ENCODE data around the gene PSTPIP2.

The PSTPIP2 gene, protein sequence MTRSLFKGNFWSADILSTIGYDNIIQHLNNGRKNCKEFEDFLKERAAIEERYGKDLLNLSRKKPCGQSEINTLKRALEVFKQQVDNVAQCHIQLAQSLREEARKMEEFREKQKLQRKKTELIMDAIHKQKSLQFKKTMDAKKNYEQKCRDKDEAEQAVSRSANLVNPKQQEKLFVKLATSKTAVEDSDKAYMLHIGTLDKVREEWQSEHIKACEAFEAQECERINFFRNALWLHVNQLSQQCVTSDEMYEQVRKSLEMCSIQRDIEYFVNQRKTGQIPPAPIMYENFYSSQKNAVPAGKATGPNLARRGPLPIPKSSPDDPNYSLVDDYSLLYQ

DNA sequence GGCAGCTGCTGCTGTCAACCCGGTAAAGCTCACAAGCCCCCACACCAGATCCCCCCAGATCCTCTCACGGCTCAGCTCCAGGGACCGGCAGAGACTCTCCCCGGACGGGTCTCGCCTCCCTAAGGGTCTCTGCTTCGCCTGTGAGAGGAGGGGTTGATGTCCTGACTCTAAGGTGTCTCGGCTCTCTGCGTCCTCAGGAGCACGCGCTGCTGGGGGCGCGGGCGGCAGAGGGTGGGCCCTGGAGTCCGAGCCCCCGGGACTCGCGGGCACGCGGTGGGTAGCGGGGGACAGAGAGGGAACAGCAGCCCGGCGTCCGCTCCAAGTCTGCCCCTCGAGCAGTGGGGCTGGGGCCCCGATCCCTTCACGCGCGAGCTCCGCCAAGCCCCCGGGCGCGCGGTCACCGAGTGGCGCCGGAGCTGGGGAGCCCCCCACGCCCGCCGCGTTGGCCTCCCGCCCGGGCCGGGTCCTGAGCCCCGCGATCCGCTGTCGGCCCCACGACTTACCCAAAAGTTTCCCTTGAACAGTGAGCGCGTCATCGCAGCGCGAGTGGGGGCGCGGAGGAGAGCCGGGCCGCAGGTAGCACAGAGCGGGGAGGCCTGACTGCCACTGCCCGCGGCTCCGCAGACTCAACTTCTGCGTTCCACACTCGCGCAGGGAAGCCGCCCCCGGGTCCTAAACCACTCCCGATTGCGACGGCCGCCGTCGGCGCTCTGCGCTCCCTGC, at the start of gene PSTPIP2:
Gene PSTPIP2 (minus strand): TSS at position 608 of the 723 bp plus-strand sequence. CDS start 72 bp downstream, at position 536.
- peak; percentile 67 for DNase-seq (ENCODE audit: low read depth)
- peak within 1 kb of the TSS; percentile 78 for H3K4me3 ChIP-seq (ENCODE audit: low read depth, low read length)
- TF ChIP-seq, protein P1, sequence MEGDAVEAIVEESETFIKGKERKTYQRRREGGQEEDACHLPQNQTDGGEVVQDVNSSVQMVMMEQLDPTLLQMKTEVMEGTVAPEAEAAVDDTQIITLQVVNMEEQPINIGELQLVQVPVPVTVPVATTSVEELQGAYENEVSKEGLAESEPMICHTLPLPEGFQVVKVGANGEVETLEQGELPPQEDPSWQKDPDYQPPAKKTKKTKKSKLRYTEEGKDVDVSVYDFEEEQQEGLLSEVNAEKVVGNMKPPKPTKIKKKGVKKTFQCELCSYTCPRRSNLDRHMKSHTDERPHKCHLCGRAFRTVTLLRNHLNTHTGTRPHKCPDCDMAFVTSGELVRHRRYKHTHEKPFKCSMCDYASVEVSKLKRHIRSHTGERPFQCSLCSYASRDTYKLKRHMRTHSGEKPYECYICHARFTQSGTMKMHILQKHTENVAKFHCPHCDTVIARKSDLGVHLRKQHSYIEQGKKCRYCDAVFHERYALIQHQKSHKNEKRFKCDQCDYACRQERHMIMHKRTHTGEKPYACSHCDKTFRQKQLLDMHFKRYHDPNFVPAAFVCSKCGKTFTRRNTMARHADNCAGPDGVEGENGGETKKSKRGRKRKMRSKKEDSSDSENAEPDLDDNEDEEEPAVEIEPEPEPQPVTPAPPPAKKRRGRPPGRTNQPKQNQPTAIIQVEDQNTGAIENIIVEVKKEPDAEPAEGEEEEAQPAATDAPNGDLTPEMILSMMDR (conservative IDR thresholded peaks at IDR 0.05; ENCODE audit: low read depth, low read length), result no peak

DNA sequence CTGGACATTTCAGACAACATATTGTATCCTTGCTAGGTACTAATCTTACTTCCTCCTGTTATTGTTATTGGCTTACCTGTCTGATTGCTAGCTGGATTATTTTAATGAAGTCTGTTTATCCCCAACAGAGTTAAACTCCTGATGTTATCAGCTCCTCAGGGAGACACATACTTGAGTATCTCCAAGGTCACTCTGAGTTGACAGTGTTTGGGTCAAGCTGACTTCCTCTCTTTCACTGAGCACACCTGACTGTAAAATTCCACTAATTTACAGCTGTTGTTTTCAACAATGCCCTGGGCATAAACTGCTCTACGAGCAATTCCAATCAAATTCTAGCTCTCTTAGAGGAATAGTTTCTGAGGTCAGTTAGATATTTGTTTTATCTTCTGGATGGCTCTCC, 41.7 kb upstream of the PSTPIP2 start:
- H3K4me3 ChIP-seq (ENCODE audit: low read depth, low read length), result no peak overlapping the region
- DNase-seq (ENCODE audit: low read depth), result no peak
- TF ChIP-seq, protein P1 (conservative IDR thresholded peaks at IDR 0.05; ENCODE audit: low read depth, low read length), result no peak

DNA sequence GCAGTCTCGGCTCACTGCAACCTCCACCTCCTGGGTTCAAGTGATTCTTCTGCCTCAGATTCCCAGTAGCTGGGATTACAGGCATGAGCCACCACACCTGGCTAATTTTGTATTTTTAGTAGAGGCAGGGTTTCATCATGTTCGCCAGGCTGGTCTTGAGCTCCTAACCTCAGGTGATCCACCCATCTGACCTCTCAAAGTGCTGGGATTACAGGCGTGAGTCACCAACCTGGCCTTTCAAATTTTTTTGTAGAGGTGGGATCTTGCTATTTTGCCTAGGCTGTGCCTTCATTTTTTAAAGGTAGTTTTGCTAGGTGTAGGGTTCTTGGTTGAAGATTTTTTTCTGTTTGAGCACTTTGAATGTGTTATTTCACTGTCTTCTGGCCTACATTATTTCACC, 38.3 kb upstream of the PSTPIP2 start:
- H3K4me3 ChIP-seq (ENCODE audit: low read depth, low read length), result no peak overlapping the region
- DNase-seq (ENCODE audit: low read depth), result no peak
- TF ChIP-seq, protein P1 (conservative IDR thresholded peaks at IDR 0.05; ENCODE audit: low read depth, low read length), result no peak

DNA sequence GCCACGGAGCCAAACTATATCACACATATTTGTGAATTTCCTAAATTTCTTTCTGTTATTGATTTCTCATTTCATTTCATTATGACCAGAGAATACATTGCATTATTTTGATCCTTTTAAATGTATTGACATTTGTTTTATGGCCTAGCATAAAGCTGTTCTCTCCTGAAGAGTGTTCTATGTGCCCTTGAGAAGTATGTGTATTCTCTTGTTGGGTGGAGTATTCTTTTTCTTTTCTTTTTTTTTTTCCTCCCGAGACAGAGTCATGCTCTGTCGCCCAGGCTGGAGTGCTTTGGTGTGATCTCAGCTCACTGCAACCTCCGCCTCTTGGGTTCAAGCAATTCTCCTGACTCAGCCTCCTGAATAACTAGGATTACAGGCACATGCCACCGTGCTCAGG, 37.3 kb upstream of the PSTPIP2 start:
- no peak for DNase-seq (ENCODE audit: low read depth)
- H3K4me3 ChIP-seq (ENCODE audit: low read depth, low read length), result no peak overlapping the region
- TF ChIP-seq, protein P1 (conservative IDR thresholded peaks at IDR 0.05; ENCODE audit: low read depth, low read length), result no peak

DNA sequence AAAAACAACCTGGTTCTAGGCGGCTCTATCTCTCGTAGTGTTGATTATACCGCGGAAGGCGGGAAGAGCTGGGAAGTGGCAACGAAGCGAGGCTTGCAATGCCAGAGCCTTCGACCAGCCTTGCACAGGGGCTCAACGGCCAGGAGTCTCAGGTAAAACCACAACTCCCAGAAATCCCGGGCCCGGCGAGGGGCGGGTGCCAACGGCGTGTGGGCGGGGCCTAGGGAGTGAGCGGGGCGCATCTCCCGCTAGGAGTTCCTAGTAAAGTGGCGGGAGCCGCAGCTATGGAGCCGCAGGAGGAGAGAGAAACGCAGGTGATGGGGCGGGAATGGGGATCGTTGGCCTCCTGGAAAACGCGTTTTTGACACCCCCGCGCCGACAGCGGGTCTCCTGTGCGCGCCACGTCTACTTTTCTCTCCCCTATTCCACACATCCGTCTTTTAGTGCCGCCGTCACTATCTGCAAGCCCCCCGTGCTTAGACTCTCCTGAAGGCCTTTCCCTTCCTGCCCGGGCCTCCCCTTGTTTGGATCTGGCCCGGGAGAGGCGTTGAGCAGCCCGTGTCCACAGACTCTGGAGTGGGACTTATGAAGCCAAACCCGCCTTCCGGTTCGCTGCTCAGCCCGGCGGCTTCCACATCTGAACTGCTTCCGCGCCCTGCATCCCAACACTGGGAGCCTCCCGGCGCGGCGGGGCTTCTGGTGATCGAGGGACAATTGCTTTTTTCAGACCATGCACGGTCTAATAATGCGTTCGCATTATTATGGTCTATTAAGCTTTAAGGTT, 32.3 kb upstream of the PSTPIP2 start, which contains the start of gene HAUS1:
Gene HAUS1 (plus strand): TSS at position 258 of the 784 bp plus-strand sequence. CDS start 27 bp downstream, at position 285.
- H3K4me3 ChIP-seq (ENCODE audit: low read depth, low read length), result peak within 1 kb of the TSS; percentile 95
- TF ChIP-seq, protein P1 (conservative IDR thresholded peaks at IDR 0.05; ENCODE audit: low read depth, low read length), result no peak
- peak; percentile 78 for DNase-seq (ENCODE audit: low read depth)

DNA sequence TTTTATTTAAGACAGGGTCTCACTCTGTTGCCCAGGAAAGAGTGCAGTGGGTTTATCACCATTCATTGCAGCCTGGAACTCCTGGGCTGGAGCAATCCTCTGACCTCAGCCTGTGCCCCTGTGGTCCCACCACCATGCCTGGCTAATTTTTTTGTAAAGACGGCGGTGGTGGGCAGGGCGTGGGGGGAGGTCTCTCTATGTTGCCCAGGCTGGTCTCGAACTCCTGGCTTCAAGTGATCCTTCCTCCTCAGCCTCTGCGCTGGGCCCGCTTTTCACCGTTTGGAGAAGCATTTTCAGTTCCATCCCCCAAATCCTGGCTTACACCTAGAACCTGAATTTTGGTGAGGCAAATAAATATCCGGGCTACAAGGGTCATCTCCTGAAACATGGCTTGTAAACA, 27.4 kb upstream of the PSTPIP2 start:
- no peak overlapping the region for H3K4me3 ChIP-seq (ENCODE audit: low read depth, low read length)
- no peak for DNase-seq (ENCODE audit: low read depth)
- TF ChIP-seq, protein P1 (conservative IDR thresholded peaks at IDR 0.05; ENCODE audit: low read depth, low read length), result no peak

All from choroid plexus epithelial cell (primary cell).